Neural progenitor cell (in vitro differentiated cells): Measurements from ENCODE around the gene EIF3B.

Experiments used
- CTCF ChIP-seq: fragments of 200-600 bp; sonication (generic); IDR thresholded peaks from 2 replicates; pipeline ENCODE4 v1.5.1; 2017; ENCODE audit warnings: antibody characterized with exemption, mild to moderate bottlenecking
- EZH2 ChIP-seq: fragments of 200-600 bp; sonication (generic); IDR thresholded peaks from 2 replicates; pipeline ENCODE4 v1.6.1; 2017; ENCODE audit warnings: antibody characterized with exemption, mild to moderate bottlenecking, moderate library complexity

DNA sequence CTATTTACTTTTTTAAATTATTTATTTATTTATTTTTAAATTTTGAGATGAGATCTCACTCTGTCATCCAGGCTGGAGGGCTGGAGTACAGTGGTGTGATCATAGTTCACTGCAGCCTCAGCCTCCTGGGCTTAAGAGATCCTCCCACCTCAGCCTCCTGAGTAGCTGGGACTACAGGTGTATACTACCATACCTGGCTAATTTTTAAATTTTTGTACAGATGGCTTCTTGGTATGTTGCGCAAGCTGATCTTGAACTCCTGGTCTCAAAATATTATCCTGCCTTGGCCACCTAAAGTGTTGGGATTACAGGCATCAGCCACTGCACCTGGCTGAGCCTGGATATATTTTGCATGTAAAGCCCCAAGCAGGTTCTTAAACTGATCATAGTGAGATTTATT lies 56.4 kb downstream of the EIF3B start:
- TF ChIP-seq CTCF (no peak), EZH2 (no peak)
